A673 (cell line): ENCODE measurements around the gene DNAJB4. TPM values are rescaled to one million over a fixed set of nuclear protein-coding genes. Genes with fewer than 3 reads are reported as not detected.

Experiments
- total RNA-seq: library from RNA; stranded (reverse); gene quantifications from 2 replicates; pipeline ENCODE4 v1.2.3, GENCODE V29; 2021

The DNAJB4 gene
- total RNA-seq, 1 experiment from 2014 or later: 34.5 TPM

Other genes starting within 250 kb of the DNAJB4 start
- 90.9 and 103 TPM in 2 replicates for gene USP33, start 245.1 kb upstream of the DNAJB4 start, total RNA-seq
- 13.8 and 14.1 TPM in 2 replicates for gene MIGA1, start 225.3 kb upstream of the DNAJB4 start, total RNA-seq
- gene NEXN, start 116.3 kb upstream of the DNAJB4 start, total RNA-seq: 0.45 and 0.70 TPM in 2 replicates
- 195 and 213 TPM in 2 replicates for gene FUBP1, start 25.9 kb upstream of the DNAJB4 start, total RNA-seq
- gene GIPC2, start 41.0 kb downstream of the DNAJB4 start, total RNA-seq: 0.07 TPM in 1 of 2 replicates, not detected in the other